ENCODE measurements around the gene PPP1R27. TPM values are rescaled to one million over a fixed set of nuclear protein-coding genes. Genes with fewer than 3 reads are reported as not detected.

The PPP1R27 gene
- total RNA-seq, 2 donors from 2014 or later, result not detected

- no peak for DNase-seq
- Histone ChIP-seq H3K9ac (ENCODE audit: extremely low read depth, low read length, poor library complexity, severe bottlenecking) (peak within 1 kb of the TSS; percentile 89), H3K9me3 (ENCODE audit: control insufficient read depth, low read length) (no peaks in the 10 kb centered on the region), H3K4me3 (ENCODE audit: low read length) (peak within 1 kb of the TSS; percentile 92), H3K27me3 (ENCODE audit: control insufficient read depth, insufficient read depth, low read length, poor library complexity, severe bottlenecking) (no peaks in the 10 kb centered on the region), H3K4me1 (ENCODE audit: control insufficient read depth, insufficient read depth, low read length) (no peaks in the 10 kb centered on the region), H3K27ac (ENCODE audit: low read depth, low read length) (peak within 1 kb of the TSS; percentile 92), H3K36me3 (ENCODE audit: control insufficient read depth, insufficient read depth, low read length) (peaks cover 20% of the 10 kb centered on the region)
- Mint-ChIP-seq H3K27ac (peak within 1 kb of the TSS; percentile 89), H3K4me1 (peaks cover 6% of the 10 kb centered on the region), H3K27me3 (ENCODE audit: insufficient read depth) (no peaks in the 10 kb centered on the region), H3K4me3 (peak within 1 kb of the TSS; percentile 77), H3K9me3 (no peaks in the 10 kb centered on the region), H3K36me3 (ENCODE audit: low read depth) (peaks cover 3% of the 10 kb centered on the region)
- WGBS, 2 experiments (ENCODE audit: insufficient coverage in 1 of 2, insufficient read length in 1 of 2), result 0% methylated on average over 2 to 61 of the region's 64 CpGs
- TF ChIP-seq CTCF (conservative IDR thresholded peaks at IDR 0.05), result no peak
Observed at GRCh38 chr17:81870981-81871386, 36.1 kb upstream of the PPP1R27 start, which contains the start of gene ARHGDIA. Gene ARHGDIA (minus strand): TSS chr17:81871337. CDS start chr17:81869930, 1,407 bp downstream.

GRCh38 chr17:81870131-81870980, 35.5 kb upstream of the PPP1R27 start:
- no peak for TF ChIP-seq CTCF (conservative IDR thresholded peaks at IDR 0.05)
- Mint-ChIP-seq H3K4me3 (peak overlapping the region; percentile 73), H3K27me3 (ENCODE audit: insufficient read depth) (no peaks in the 10 kb centered on the region), H3K36me3 (ENCODE audit: low read depth) (peaks cover 8% of the 10 kb centered on the region), H3K9me3 (no peaks in the 10 kb centered on the region), H3K4me1 (peaks cover 6% of the 10 kb centered on the region), H3K27ac (peak overlapping the region; percentile 88)
- Histone ChIP-seq H3K27me3 (ENCODE audit: control insufficient read depth, insufficient read depth, low read length, poor library complexity, severe bottlenecking) (no peaks in the 10 kb centered on the region), H3K27ac (ENCODE audit: low read depth, low read length) (peak overlapping the region; percentile 24), H3K36me3 (ENCODE audit: control insufficient read depth, insufficient read depth, low read length) (peaks cover 26% of the 10 kb centered on the region), H3K4me3 (ENCODE audit: low read length) (peak overlapping the region; percentile 92), H3K9me3 (ENCODE audit: control insufficient read depth, low read length) (no peaks in the 10 kb centered on the region), H3K9ac (ENCODE audit: extremely low read depth, low read length, poor library complexity, severe bottlenecking) (peak overlapping the region; percentile 68), H3K4me1 (ENCODE audit: control insufficient read depth, insufficient read depth, low read length) (no peaks in the 10 kb centered on the region)
- peak; percentile 79 for DNase-seq
- WGBS, 2 experiments (ENCODE audit: insufficient coverage in 1 of 2, insufficient read length in 1 of 2), result 3 to 4% methylated on average over 33 to 65 of the region's 65 CpGs

- Histone ChIP-seq H3K4me1 (ENCODE audit: control insufficient read depth, insufficient read depth, low read length) (no peaks in the 10 kb centered on the region), H3K27ac (ENCODE audit: low read depth, low read length) (peak overlapping the region; percentile 17), H3K9ac (ENCODE audit: extremely low read depth, low read length, poor library complexity, severe bottlenecking) (peak overlapping the region; percentile 68), H3K27me3 (ENCODE audit: control insufficient read depth, insufficient read depth, low read length, poor library complexity, severe bottlenecking) (no peaks in the 10 kb centered on the region), H3K9me3 (ENCODE audit: control insufficient read depth, low read length) (no peaks in the 10 kb centered on the region), H3K4me3 (ENCODE audit: low read length) (peak overlapping the region; percentile 92), H3K36me3 (ENCODE audit: control insufficient read depth, insufficient read depth, low read length) (peaks cover 35% of the 10 kb centered on the region)
- Mint-ChIP-seq H3K4me1 (peaks cover 6% of the 10 kb centered on the region), H3K4me3 (peak overlapping the region; percentile 73), H3K27ac (peak overlapping the region; percentile 88), H3K27me3 (ENCODE audit: insufficient read depth) (no peaks in the 10 kb centered on the region), H3K9me3 (no peaks in the 10 kb centered on the region), H3K36me3 (ENCODE audit: low read depth) (peaks cover 9% of the 10 kb centered on the region)
- WGBS, 2 experiments (ENCODE audit: insufficient coverage in 1 of 2, insufficient read length in 1 of 2), result 52 to 60% methylated on average over 33 to 51 of the region's 52 CpGs
- peak; percentile 99 for TF ChIP-seq CTCF (conservative IDR thresholded peaks at IDR 0.05)
- peak; percentile 92 for DNase-seq
Observed at GRCh38 chr17:81869221-81870130, 34.6 kb upstream of the PPP1R27 start.
